ENCODE measurements around the gene TARDBP.

GRCh38 chr1:11041048-11041447 lies 28.6 kb downstream of the TARDBP start:
- TF ChIP-seq, protein P1, sequence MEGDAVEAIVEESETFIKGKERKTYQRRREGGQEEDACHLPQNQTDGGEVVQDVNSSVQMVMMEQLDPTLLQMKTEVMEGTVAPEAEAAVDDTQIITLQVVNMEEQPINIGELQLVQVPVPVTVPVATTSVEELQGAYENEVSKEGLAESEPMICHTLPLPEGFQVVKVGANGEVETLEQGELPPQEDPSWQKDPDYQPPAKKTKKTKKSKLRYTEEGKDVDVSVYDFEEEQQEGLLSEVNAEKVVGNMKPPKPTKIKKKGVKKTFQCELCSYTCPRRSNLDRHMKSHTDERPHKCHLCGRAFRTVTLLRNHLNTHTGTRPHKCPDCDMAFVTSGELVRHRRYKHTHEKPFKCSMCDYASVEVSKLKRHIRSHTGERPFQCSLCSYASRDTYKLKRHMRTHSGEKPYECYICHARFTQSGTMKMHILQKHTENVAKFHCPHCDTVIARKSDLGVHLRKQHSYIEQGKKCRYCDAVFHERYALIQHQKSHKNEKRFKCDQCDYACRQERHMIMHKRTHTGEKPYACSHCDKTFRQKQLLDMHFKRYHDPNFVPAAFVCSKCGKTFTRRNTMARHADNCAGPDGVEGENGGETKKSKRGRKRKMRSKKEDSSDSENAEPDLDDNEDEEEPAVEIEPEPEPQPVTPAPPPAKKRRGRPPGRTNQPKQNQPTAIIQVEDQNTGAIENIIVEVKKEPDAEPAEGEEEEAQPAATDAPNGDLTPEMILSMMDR (conservative IDR thresholded peaks at IDR 0.05; ENCODE audit: low read depth in 2 of 2): no peak
- TF ChIP-seq POLR2AphosphoS5 (IDR thresholded peaks at IDR 0.05; ENCODE audit: low read depth) (no peak), ZNF331 (CRISPR knock-in tag; IDR thresholded peaks at IDR 0.05; ENCODE audit: low read depth) (no peak), REST (IDR thresholded peaks at IDR 0.05; ENCODE audit: unreplicated experiment) (no peak)
